ENCODE results near the gene GPLD1.

GPLD1 gene

GRCh38 chr6:24501914-24502313, 12.5 kb upstream of the GPLD1 start:
- H2AFZ ChIP-seq (ENCODE audit: low read depth, low read length) = no peak overlapping the region
- no peak overlapping the region for H3K4me2 ChIP-seq (ENCODE audit: insufficient read depth, low read length)
- no peaks in the 10 kb centered on the region; the same call in 1 of the 2 replicates for H3K79me2 ChIP-seq (ENCODE audit: insufficient read depth, low read length)
- H3K27me3 ChIP-seq (ENCODE audit: insufficient read depth, low read length, poor library complexity) = no peaks in the 10 kb centered on the region
- H4K20me1 ChIP-seq (ENCODE audit: insufficient read depth, low read length) = no peaks in the 10 kb centered on the region
- no peaks in the 10 kb centered on the region for H3K9me3 ChIP-seq (ENCODE audit: insufficient read depth, low read length, severe bottlenecking)
- DNase-seq (no peak), ATAC-seq (ENCODE audit: insufficient read depth, low read depth) (no peak)
- H3K27ac ChIP-seq (ENCODE audit: low read length) = no peak overlapping the region
- H3K36me3 ChIP-seq (ENCODE audit: insufficient read depth, low read length) = peaks cover 48% of the 10 kb centered on the region
- H3K4me1 ChIP-seq (ENCODE audit: insufficient read depth, low read length) = no peaks in the 10 kb centered on the region
- H3K4me3 ChIP-seq (ENCODE audit: low read depth in 1 of 2, low read length in 2 of 2) = no peak overlapping the region
- H3K9ac ChIP-seq (ENCODE audit: low read depth, low read length) = no peak overlapping the region
- TF ChIP-seq EZH2 (IDR thresholded peaks at IDR 0.05; ENCODE audit: borderline replicate concordance, low read depth, low read length, severe bottlenecking) (no peak), CTCF (IDR thresholded peaks at IDR 0.05; ENCODE audit: borderline replicate concordance, extremely low read depth, low read length, poor library complexity, severe bottlenecking) (no peak)

GRCh38 chr6:24501374-24501773, 12.0 kb upstream of the GPLD1 start:
- no peak for ATAC-seq (ENCODE audit: insufficient read depth, low read depth)
- no peak overlapping the region for H3K27ac ChIP-seq (ENCODE audit: low read length)
- no peak overlapping the region for H3K4me3 ChIP-seq (ENCODE audit: low read depth in 1 of 2, low read length in 2 of 2)
- no peak for DNase-seq
- peaks cover 2% of the 10 kb centered on the region for H3K4me1 ChIP-seq (ENCODE audit: insufficient read depth, low read length)
- no peak overlapping the region for H3K4me2 ChIP-seq (ENCODE audit: insufficient read depth, low read length)
- H3K9me3 ChIP-seq (ENCODE audit: insufficient read depth, low read length, severe bottlenecking) = no peaks in the 10 kb centered on the region
- no peak overlapping the region for H3K9ac ChIP-seq (ENCODE audit: low read depth, low read length)
- no peaks in the 10 kb centered on the region for H3K27me3 ChIP-seq (ENCODE audit: insufficient read depth, low read length, poor library complexity)
- peaks cover 47% of the 10 kb centered on the region for H3K36me3 ChIP-seq (ENCODE audit: insufficient read depth, low read length)
- no peak overlapping the region for H2AFZ ChIP-seq (ENCODE audit: low read depth, low read length)
- no peaks in the 10 kb centered on the region for H4K20me1 ChIP-seq (ENCODE audit: insufficient read depth, low read length)
- no peak for TF ChIP-seq CTCF (IDR thresholded peaks at IDR 0.05; ENCODE audit: borderline replicate concordance, extremely low read depth, low read length, poor library complexity, severe bottlenecking)
- no peak for TF ChIP-seq EZH2 (IDR thresholded peaks at IDR 0.05; ENCODE audit: borderline replicate concordance, low read depth, low read length, severe bottlenecking)
- H3K79me2 ChIP-seq (ENCODE audit: insufficient read depth, low read length) = no peaks in the 10 kb centered on the region; the same call in none of the 2 replicates

DNA sequence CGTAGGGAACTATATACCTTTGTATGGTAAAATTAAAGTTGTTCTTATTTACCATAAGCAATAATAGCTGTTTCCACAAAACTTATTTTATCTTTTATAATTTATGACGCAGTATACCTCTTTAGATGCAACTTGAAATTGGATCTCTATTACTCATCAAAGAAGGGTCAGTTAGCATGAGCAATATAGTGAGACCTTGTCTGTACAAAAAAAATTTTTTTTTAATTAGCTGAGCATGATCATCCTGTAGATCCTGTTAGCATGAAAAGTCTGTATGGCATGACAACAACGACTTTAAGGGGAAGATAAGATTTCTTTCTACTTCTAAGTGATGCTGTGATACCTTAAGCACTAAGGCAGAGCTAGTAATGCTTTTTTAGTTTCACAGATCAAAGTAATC, 11.3 kb upstream of the GPLD1 start:
- Histone ChIP-seq H3K27me3 (ENCODE audit: insufficient read depth, low read length, poor library complexity) (no peaks in the 10 kb centered on the region), H4K20me1 (ENCODE audit: insufficient read depth, low read length) (no peaks in the 10 kb centered on the region), H3K4me3 (ENCODE audit: low read depth in 1 of 2, low read length in 2 of 2) (no peak overlapping the region), H3K4me1 (ENCODE audit: insufficient read depth, low read length) (peaks cover 9% of the 10 kb centered on the region), H2AFZ (ENCODE audit: low read depth, low read length) (no peak overlapping the region), H3K9ac (ENCODE audit: low read depth, low read length) (no peak overlapping the region), H3K27ac (ENCODE audit: low read length) (no peak overlapping the region), H3K79me2 (ENCODE audit: insufficient read depth, low read length) (peaks cover under 1% of the 10 kb centered on the region), H3K36me3 (ENCODE audit: insufficient read depth, low read length) (peaks cover 43% of the 10 kb centered on the region), H3K9me3 (ENCODE audit: insufficient read depth, low read length, severe bottlenecking) (no peaks in the 10 kb centered on the region), H3K4me2 (ENCODE audit: insufficient read depth, low read length) (no peak overlapping the region)
- ATAC-seq (ENCODE audit: insufficient read depth, low read depth) = no peak
- DNase-seq = no peak
- no peak for TF ChIP-seq EZH2 (IDR thresholded peaks at IDR 0.05; ENCODE audit: borderline replicate concordance, low read depth, low read length, severe bottlenecking)

DNA sequence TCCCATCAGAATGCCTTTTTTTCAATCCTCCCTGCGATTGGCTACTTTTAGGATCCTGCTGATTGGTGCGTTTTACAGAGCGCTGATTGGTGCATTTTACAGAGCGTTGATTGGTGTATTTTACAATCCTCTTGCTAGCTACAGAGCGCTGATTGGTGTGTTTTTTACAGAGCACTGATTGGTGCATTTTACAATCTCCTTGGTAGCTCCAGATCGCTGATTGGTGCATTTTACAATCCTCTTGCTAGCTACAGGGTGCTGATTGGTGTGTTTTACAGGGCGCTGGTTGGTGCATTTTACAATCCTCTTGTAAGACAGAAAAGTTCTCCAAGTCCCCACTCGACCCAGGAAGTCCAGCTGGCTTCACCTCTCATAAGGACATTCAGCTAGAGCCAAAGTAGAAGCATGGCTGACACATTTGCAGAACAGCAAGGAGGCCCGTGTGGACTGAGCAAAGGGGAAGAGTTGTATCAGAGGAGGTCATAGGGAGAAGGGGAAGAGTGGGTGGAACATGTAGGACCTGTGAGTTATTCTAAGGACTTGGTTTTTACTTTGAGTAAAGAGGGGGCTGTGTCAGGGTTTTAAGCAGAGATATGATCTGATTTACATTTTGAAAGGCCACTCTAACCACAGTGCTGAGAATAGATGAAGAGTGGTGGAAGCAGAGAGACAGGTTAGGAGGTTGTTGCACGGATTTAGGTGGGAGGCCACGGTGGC, 8.0 kb upstream of the GPLD1 start:
- H3K36me3 ChIP-seq (ENCODE audit: insufficient read depth, low read length) = peaks cover 19% of the 10 kb centered on the region
- TF ChIP-seq CTCF (IDR thresholded peaks at IDR 0.05; ENCODE audit: borderline replicate concordance, extremely low read depth, low read length, poor library complexity, severe bottlenecking) (no peak), EZH2 (IDR thresholded peaks at IDR 0.05; ENCODE audit: borderline replicate concordance, low read depth, low read length, severe bottlenecking) (no peak)
- no peak for ATAC-seq (ENCODE audit: insufficient read depth, low read depth)
- H4K20me1 ChIP-seq (ENCODE audit: insufficient read depth, low read length) = no peaks in the 10 kb centered on the region
- H3K9ac ChIP-seq (ENCODE audit: low read depth, low read length) = no peak overlapping the region
- H3K4me2 ChIP-seq (ENCODE audit: insufficient read depth, low read length) = no peak overlapping the region
- no peaks in the 10 kb centered on the region for H3K9me3 ChIP-seq (ENCODE audit: insufficient read depth, low read length, severe bottlenecking)
- no peaks in the 10 kb centered on the region for H3K27me3 ChIP-seq (ENCODE audit: insufficient read depth, low read length, poor library complexity)
- H2AFZ ChIP-seq (ENCODE audit: low read depth, low read length) = no peak overlapping the region
- H3K4me1 ChIP-seq (ENCODE audit: insufficient read depth, low read length) = peaks cover 35% of the 10 kb centered on the region
- H3K79me2 ChIP-seq (ENCODE audit: insufficient read depth, low read length) = peaks cover 11% of the 10 kb centered on the region
- H3K27ac ChIP-seq (ENCODE audit: low read length) = no peak overlapping the region
- no peak overlapping the region for H3K4me3 ChIP-seq (ENCODE audit: low read depth in 1 of 2, low read length in 2 of 2)
- no peak for DNase-seq

Measured in DND-41 (cell line).